Osteocyte (in vitro differentiated cells): ENCODE data around the gene RHOT2. TPM values are rescaled to one million over a fixed set of nuclear protein-coding genes. Genes with fewer than 3 reads are reported as not detected.

Source experiments
- DNase-seq: peaks from one replicate; pipeline ENCODE4 v3.0.0; 2021; ENCODE audit warnings: mixed read lengths; ENCODE audit not compliant: unreplicated experiment; ENCODE audit errors: extremely low spot score
- H3K27ac Mint-ChIP-seq: one replicate; pipeline ENCODE4 v1.8.0; 2021; ENCODE audit warnings: mild to moderate bottlenecking, mixed read lengths; ENCODE audit not compliant: unreplicated experiment
- H3K27me3 Mint-ChIP-seq: one replicate; pipeline ENCODE4 v1.8.0; 2021; ENCODE audit warnings: mixed read lengths; ENCODE audit not compliant: unreplicated experiment
- H3K36me3 Mint-ChIP-seq: one replicate; pipeline ENCODE4 v1.8.0; 2021; ENCODE audit warnings: mixed read lengths; ENCODE audit not compliant: unreplicated experiment
- H3K4me1 Mint-ChIP-seq: one replicate; pipeline ENCODE4 v1.8.0; 2021; ENCODE audit warnings: mixed read lengths; ENCODE audit not compliant: unreplicated experiment
- H3K4me3 Mint-ChIP-seq: one replicate; pipeline ENCODE4 v1.8.0; 2021; ENCODE audit warnings: mild to moderate bottlenecking, moderate library complexity, mixed read lengths; ENCODE audit not compliant: unreplicated experiment
- H3K9me3 Mint-ChIP-seq: one replicate; pipeline ENCODE4 v1.8.0; 2021; ENCODE audit warnings: mixed read lengths; ENCODE audit not compliant: unreplicated experiment
- total RNA-seq: library from RNA; stranded (reverse); gene quantifications from 2 replicates; pipeline ENCODE4 v1.2.1, GENCODE V29; 2021
- TF ChIP-seq, protein P1 (sequence below): fragments of 200-600 bp; sonication (generic); IDR thresholded peaks from 2 replicates; pipeline ENCODE4 v1.5.0; 2021; ENCODE audit warnings: antibody characterized with exemption, mild to moderate bottlenecking, moderate library complexity

RHOT2 gene
- total RNA-seq, 1 donor from 2014 or later = 126 TPM

DNA sequence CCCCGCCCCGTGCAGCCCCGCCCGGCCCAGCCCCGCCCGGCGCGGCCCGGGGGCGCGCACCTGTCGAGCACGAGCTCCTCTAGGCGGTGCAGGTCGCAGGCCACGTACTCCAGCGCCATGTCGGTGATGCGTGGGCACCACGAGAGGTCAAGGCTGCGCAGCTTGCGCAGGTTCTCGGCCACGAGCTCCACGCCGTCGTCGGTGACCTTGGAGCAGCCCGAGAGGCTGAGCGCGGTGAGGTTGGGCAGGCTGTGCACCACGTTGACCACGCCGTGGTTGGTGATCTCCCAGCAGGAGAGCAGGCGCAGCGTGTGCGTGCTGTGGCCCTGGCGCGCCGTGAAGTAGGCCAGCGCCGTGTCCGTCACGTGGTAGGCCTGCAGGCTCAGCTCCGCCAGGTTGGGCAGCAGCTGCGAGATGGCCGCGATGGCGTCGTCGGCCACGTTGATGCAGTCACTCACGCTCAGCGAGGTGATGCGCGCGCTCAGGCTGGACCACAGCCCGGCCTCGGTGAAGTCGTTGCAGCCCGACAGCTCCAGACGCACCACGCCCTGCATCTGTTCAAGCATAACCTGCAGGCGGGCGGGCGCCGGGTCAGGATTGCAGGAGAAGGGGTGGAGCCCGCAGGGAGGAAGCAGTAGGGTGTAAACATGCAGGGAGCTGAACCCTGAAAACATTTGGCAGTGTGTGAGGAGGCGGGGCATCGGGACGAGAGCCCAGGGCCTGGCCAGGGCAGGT lies 27.6 kb downstream of the RHOT2 start:
- Mint-ChIP-seq H3K27me3 (peaks cover 30% of the 10 kb centered on the region), H3K36me3 (no peaks in the 10 kb centered on the region), H3K27ac (no peak overlapping the region), H3K4me3 (no peak overlapping the region), H3K4me1 (peaks cover 2% of the 10 kb centered on the region), H3K9me3 (no peaks in the 10 kb centered on the region)
- DNase-seq = no peak
- TF ChIP-seq, protein P1, sequence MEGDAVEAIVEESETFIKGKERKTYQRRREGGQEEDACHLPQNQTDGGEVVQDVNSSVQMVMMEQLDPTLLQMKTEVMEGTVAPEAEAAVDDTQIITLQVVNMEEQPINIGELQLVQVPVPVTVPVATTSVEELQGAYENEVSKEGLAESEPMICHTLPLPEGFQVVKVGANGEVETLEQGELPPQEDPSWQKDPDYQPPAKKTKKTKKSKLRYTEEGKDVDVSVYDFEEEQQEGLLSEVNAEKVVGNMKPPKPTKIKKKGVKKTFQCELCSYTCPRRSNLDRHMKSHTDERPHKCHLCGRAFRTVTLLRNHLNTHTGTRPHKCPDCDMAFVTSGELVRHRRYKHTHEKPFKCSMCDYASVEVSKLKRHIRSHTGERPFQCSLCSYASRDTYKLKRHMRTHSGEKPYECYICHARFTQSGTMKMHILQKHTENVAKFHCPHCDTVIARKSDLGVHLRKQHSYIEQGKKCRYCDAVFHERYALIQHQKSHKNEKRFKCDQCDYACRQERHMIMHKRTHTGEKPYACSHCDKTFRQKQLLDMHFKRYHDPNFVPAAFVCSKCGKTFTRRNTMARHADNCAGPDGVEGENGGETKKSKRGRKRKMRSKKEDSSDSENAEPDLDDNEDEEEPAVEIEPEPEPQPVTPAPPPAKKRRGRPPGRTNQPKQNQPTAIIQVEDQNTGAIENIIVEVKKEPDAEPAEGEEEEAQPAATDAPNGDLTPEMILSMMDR = no peak

DNA sequence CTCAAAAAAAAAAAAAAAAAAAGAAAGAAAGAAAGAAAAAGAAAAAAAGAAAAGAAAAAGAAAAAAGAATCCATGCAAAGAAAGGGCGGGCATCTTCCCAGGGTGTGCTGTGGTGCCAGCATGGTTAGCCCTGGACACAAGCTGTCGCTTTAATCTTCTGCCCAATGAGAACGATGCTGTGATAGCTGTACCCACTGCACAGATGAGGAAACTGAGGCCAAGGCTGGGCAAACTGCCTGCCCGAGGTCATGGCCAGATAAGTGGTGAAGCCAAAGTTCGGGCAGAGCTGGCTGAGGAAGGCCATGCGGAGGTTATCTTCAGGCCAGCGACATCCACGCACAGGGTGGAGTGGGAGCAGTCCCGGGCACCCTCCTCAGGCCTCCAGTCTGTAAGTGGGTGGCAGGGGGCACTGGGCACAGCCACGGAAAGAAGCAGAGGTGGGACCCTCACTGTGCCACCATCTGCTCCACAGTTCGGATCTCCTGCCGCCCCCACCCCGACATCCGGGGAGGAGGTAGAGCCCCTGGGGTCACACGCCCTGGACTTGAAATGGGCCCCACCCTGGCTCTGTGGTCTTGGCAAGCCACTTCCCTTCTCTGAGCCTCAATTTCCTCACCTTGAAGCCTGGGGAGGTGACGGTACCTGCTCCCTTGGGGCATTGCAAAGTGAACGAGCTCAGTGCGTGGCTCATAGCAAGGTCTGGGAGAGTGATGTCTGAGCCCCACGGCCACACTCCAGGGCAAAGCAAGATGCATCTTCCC lies 31.2 kb downstream of the RHOT2 start:
- Mint-ChIP-seq H3K4me1 (no peaks in the 10 kb centered on the region), H3K4me3 (no peak overlapping the region), H3K27ac (no peak overlapping the region), H3K36me3 (no peaks in the 10 kb centered on the region), H3K9me3 (no peaks in the 10 kb centered on the region), H3K27me3 (peaks cover 38% of the 10 kb centered on the region)
- DNase-seq = no peak
- TF ChIP-seq, protein P1 = no peak

DNA sequence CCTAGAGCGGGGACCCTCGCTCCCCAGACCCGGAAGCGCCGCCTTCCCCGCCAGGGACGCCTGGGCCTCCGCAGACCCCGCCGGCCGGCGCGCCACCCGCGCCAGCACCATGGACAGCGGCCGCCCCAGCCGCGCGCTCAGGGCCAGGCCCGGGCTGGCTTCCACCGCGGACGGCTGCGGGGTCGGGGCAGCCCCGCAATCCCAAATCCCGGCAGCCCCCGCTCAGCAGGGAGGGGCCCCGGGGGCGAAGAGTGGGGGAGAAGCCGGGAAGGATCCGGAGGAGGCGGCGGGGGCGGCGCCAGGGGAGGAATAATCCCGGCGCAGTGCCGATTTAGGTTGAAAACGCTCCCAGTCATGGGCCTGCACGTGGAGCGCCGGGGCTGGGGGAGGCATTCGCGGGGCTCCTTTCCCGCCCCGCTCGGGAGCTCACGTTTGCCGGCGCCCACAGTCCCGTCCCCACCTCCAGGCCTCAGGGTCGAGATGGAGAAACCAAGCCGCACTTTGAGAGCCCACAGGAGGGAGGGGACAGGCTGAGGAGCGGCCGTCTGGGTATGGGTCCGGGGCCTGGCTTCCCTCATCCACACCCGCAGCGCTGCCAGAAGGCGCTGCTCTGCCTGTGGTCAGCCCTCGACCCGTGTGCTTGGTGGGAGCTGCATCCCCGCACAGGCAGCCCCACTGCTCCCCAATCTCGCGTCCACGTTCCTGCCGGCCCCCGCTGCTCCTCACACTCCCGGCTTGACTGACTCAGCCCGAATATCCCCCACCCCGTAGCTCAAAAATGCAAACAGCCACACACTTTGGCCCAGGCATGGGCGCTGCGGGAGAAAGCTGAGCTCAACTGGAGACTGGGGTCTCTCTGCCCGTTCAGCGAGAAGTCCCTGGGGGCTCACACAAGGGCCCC lies 33.0 kb downstream of the RHOT2 start:
- H3K4me3 Mint-ChIP-seq = no peak overlapping the region
- TF ChIP-seq, protein P1 = no peak
- no peaks in the 10 kb centered on the region for H3K4me1 Mint-ChIP-seq
- peaks cover 34% of the 10 kb centered on the region for H3K27me3 Mint-ChIP-seq
- no peaks in the 10 kb centered on the region for H3K9me3 Mint-ChIP-seq
- H3K27ac Mint-ChIP-seq = no peak overlapping the region
- DNase-seq = no peak
- no peaks in the 10 kb centered on the region for H3K36me3 Mint-ChIP-seq

DNA sequence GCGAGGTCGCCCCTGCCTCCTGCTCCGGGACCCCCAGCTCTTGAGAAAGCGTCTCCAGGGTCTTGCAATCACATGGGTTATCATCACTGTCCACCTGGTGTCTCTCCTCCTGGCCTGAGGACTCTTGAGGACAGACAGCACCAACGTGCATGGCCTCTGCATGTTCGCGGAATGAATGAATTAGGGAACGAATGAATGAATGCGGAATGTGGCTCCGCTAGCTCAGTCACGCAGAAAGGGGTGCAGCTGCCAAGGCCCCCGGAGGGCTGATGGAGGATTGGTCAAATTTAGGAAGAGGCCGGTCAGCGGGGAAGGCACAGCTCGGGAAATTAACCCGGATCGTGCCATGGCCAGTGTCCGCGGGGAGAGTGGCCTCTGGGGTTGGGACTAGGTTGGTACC lies 34.4 kb downstream of the RHOT2 start:
- no peak for DNase-seq
- peaks cover 38% of the 10 kb centered on the region for H3K27me3 Mint-ChIP-seq
- H3K27ac Mint-ChIP-seq = no peak overlapping the region
- peaks cover 8% of the 10 kb centered on the region for H3K4me1 Mint-ChIP-seq
- no peaks in the 10 kb centered on the region for H3K9me3 Mint-ChIP-seq
- H3K4me3 Mint-ChIP-seq = no peak overlapping the region
- no peaks in the 10 kb centered on the region for H3K36me3 Mint-ChIP-seq
- TF ChIP-seq, protein P1 = no peak
